ENCODE results near the gene GFM1.

GRCh38 chr3:158731938-158732855, 87.9 kb downstream of the GFM1 start, which contains the start of gene RARRES1:
- TF ChIP-seq CTCF (IDR thresholded peaks at IDR 0.05) = peak in 3 of 6 experiments; percentile 6 to 11 (median 6)
- peak; percentile 9 to 19 for TF ChIP-seq POLR2A (IDR thresholded peaks at IDR 0.05)
